NCI-H446 (cell line): ENCODE data around the gene STX18.
"Not testable (repeated sequence)": the region's sequence is repeated elsewhere in the genome, so short reads cannot be mapped to it uniquely, and the experiment has no call there.

ENCODE experiments used
- DNase-seq, 2 experiments: peaks; one replicate each; lab custom pipeline; 2025; lab: John Stamatoyannopoulos, UW

The STX18 gene

DNA sequence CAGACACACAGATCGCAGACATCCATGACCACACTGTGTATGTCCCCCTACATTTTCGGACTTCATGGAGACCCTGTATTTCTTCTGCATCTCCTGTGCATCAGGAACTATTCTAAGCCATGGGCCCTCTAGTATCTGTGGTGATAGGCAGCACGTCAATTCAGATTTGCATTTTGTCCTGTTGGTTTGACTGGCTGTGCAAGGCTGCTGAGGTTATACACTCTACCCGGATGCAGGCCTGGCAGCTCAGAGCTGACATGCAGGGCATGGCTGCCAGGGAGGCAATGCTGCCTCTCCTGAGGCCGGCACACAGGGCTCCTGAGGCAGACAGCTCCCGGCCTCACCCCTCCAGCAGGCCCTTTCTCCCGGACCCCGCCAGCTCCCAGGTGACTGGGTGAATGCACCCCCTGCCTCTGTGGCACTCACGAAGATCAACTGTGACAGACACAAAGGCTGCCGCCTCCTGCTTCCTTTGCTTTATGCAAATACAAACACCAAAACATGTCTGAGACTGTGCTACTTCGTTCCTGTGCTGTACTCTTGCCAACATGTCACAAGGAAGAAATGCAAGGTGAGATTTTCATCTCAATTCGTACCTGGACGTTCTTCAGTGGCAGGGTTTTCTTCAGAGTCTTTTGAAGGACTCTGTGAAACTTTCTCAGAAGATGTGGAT, 103.9 kb downstream of the STX18 start:
- DNase-seq: no peak

DNA sequence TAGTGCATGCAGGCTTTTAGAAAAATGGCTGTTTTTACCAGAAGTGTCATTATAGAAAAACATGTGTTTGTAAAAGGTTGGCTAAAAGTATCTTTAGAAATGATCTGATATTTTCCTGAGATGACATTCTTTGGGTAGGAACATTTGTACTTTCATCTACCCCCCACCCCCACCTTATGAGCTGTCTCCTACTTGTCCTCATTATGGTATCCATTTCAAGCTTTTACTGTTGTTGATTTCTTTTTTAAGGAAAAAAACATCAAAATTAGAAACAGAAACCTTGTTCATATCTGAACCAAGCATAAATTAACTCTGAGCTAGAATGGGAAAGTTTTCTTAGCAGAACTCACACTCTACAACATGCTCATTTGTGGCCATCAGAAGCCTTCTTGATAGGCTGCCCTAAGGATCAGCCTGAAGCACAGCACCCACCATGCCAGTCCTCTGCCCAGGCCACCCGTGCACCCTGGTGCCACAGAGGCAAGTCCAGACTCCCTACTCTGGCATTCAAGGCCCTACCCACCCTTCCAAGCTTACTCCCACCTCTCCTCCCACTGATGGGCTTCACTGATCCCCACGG, 105.5 kb downstream of the STX18 start:
- no peak for DNase-seq

GRCh38 chr4:4433941-4434340, 107.9 kb downstream of the STX18 start:
- no peak for DNase-seq

DNA sequence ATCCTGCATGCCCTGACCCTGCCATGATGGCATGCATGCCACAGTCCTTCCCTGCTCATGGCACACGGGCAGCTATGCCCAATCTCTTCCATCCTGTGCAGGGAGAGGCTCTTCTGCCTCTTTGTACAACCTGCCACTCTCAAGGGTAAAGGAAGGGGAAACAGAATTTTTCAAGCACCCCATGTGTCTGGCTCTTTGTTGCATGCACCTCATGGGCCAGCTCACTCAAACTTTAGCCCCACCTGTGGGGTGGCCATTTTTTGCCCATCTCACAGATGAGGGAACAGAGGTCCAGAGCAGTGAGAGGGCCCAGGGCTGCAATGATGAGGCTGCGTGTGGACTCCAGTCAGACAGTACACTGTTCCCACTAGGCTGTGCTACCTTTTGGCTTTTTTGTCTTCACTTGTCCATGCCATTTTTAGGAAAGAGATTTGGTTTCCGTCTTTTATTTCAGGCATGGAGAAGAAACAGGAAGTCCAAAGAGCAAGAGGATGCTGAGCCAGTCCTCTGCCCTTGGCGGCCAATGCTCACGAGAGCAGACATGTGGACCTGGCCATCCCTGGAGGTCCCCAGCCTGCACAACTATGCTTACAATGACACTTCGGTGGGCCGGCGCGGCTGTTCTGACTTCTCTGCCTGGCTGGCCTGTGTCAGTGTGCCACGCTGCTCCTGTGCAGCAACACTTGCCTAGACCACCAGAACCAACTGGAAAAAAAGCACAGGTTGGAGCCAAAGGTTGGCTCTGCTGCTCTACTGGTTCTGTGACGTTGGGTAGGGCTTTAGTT, 109.3 kb downstream of the STX18 start:
- no peak for DNase-seq

DNA sequence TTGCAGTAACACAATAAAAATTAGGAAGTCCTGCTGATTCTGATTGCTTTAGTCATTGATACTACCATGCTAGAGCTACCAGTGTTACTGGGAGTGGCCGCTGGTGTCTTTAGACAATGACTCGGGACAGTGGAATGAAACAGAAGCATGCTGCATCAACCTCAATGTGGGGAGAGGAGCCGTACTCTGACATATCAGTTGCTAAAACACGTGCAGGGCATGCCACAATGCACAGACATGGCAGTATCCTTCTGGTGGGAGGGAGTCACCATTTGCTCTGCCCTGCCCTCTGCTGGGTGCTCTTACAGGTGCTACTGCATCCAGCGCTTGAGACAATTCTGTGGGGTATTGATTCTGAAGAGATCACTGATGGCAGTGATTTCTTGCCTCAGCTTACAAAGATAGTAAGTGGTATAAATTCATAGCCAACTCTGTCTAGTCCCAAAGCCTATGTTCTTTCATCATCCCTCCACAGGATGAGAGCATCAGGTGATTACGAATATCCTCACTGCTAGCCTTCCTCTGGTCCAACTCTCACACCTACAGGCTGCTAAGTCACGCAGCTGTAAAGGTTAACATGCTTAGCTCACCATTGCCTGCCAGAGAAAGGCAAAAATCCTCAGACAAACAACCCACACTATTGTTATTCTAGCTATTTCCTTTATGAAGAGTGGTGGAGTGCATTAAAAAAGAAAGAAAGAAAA, 111.2 kb downstream of the STX18 start:
- DNase-seq: peak in 1 of 2 experiments; percentile 22

GRCh38 chr4:4428966-4429875, 112.6 kb downstream of the STX18 start:
- DNase-seq: no peak

- DNase-seq: no peak
These were observed 114.0 kb downstream of the STX18 start for GRCh38 chr4:4427886-4428285.

DNA sequence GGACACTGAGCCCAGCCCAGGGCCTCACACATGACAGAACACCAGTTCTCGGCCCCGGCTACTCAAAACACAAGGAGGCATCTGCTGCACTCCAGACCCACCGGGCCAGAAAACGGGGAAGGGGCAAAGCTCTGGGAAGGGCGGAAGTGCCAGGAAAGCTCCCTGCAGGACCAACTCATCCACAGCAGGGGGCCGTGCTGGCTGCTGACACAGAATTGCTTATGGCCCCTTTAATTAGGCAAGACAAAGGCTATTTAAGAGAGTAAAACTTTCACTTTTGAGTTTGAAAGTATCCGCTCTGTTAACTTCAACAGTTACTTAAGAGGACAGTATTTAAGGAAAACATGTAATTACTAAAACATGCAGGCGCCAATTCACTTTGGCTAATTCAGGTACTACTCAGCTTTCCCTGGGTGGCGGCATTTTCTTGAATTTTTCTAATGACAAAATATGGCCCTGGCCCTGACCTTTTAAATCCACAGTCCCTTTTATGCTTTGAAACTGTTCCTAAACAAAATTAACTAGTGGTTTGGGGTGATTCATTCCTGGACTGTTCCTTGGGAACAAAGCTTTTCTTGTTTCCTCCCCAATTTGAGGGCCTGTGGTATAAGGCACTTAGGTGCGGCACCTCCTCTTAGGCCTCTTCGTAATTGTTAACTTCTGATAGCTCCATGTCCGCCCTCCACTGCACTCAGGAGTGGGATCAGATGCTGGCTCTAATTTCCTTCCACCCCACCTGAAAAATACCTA, 114.6 kb downstream of the STX18 start:
- DNase-seq: no peak

GRCh38 chr4:4426511-4427120, 115.2 kb downstream of the STX18 start:
- DNase-seq: no peak

DNA sequence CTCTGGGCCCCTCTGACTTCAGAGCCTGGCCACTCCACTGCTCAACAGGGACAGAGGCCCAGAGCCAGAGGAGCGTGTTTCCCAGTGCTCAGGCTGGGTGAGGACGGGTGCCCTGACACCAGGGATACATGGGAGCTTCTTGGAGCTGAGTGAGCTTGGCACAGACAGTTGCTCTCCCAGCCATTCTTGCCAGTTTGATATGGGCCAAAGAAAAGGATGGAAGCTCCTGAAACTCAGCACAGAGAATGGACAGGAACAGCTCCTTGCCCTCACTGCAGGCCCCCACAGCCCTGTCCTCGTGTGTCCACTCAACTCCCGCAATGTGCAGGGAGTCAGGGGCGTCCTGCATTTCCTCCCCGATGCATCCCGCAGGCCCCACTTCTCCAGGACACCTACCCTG, 116.2 kb downstream of the STX18 start:
- DNase-seq: no peak

DNA sequence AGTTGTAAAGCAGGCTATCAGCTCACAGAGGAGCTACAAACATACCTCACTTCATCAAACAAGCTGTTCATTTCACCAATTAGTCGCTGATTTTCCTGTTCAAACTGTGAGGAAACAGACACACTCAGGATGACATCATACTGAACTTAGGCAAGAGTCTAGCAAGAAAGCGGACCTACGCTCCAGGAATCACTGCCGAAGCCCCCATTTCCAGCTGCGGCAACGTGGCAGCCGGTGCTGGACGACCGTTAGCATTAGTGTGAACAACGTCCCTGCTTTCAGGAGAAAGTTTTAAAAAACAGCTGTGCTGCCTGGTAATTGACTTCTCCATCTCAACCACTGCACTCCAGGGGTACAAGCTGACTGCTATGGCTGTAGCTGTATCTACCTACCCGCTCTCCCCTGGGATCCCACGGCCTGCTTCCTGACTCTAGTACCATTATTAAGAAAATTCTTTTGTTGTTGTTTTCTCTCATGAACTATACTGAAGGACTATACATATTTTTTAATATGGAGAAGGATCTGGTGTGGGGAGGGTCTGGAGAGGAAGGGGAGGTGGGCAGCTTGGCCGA, 116.6 kb downstream of the STX18 start:
- DNase-seq: no peak

DNA sequence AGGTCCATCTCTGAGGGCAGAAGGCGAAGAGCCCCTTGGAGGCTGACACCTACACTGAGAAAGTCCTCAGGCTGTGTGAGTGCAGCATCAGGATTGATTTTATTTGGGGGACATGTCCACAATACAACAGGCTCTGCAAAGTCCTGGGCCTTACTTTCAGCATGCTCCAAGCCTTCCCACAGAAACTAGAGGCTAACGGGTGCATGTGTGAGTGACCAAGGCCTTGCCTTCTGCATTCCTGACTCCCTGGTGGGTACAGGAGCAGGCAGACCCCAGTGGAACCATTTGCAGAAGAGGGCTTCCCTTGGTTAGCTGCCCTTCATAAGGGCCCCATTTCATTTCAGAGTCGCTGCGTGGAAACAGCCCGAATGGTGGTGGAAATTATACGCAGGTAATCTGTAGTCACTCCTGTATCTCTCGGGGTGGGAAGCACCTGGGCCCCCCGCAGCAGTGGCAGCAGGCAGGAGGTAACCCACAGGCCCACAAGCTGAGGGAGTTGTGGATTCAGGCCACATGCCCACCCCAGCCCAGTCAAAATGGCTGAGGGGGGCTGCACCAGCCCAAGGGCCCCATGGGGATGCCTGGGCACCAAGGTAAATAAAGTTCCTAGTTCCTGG, 117.2 kb downstream of the STX18 start:
- DNase-seq: no peak

DNA sequence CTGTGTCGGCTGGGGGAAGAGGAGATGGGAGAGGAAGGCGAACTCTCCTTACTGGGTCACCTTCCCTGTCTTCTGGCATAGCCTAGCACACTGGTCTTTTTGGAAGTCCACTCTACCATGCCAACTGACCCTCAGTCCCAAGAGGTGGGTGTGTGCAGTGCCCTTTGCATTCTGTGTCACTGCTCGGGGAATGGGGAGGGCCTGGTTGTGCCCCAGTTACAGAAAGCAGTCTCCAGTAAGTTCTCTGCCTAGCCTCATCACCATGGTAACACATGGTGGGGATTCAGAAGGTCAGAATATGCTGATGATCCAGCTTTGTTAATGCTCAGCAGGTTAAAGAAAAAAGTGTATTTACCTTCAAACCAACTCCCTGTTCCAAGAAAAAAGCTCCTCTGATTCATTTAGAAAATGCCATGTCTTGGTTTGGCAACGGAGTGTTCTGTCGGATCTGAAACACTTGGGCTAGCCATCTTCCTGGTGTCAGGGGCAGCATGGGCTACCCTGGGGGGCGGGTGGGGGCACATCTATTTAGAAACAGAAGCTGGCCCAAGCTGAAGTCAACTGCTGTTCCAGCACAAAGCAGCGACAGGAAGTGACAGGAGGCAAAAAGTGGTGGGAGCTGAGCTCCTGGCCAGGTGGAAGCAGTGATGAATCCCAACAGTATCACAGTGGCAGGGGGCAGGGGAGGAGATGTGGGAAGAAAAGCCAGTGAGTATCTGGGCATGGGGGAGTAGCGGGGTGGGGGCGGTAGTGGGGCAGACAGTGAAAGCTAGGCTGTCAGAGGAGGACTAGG, 117.9 kb downstream of the STX18 start:
- DNase-seq: no peak

- no peak for DNase-seq
These were observed 118.9 kb downstream of the STX18 start for GRCh38 chr4:4422856-4423499.

DNA sequence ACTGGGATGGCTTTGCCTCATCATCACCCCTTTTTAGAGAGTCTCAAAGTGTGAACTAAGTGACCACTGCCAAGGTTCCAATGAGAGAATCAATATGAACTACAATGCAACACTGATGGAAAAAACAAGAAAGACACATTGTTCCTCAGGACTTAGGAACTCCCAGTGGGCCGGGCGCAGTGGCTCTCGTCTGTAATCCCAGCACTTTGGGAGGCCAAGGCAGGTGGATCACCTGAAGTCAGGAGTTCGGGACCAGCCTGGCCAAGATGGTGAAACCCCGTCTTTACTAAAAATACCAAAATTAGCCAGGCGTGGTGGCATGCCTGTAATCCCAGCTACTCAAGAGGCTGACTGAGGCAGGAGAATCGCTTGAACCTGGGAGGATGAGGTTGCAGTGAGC, 119.7 kb downstream of the STX18 start:
- DNase-seq: not testable (repeated sequence)

DNA sequence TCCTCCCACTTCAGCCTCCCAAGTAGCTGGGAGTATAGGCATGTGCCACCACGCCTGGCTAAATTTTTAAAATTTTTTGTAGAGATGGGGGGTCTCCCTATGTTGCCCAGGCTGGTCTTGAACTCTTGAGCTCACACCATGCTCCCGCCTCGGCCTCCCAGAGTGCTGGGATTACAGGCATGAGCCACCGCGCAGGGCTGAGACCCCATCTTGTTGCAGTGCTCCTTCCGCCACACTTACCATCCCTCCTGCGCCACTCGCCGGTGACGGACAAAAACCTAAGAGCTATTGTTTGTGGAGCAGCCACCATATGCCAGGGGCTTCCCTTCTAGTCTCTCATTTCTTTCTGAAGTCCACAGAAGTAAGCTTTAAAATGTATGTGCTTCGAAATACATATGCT, 120.5 kb downstream of the STX18 start:
- no peak for DNase-seq

DNA sequence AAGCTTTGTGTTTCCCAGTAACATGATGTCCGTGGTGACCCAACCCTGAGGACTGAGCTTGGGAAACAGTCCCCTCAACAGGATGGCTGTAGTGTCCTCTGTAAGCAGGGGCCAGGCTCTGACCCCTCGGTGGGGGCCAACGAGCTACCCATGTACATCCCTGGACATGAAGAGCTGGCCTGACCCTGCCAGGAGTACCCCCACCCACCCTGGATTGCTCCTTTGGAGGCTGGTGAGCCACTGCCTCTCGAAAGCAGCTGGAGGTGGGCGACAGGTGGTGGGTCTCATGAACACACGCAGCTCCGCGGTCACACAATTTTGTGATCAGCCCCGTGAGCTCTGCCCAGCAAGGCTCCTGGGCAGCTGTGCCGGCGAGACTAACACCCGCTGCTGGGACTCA, 121.4 kb downstream of the STX18 start:
- DNase-seq: no peak

DNA sequence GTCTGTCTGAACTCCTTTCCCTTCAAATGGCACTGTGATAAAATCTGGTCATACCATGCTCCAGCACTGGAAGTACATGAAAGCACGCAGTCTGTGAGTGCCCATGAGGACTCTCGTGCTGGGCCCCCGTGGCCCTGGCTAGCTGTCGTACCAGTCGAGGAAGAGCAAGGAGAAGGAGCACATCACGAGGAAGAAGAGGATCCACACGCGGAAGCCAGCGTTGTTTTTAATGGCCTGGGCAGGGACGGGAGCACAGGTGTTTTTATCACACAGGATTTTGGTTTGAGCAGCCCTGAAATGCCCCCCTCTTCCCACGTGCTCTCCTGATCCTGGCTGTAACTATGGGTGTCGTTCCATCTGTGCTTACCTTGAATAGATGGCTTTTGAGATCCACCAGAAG, 122.0 kb downstream of the STX18 start:
- DNase-seq: no peak
